Endothelial cell of umbilical vein (primary cell): Measurements from ENCODE around the gene TEX19. TPM values are rescaled to one million over a fixed set of nuclear protein-coding genes. Genes with fewer than 3 reads are reported as not detected.

Experiments
- BruUV-seq: library from RNA; stranded (reverse); fragments of 400-500 nt; replicated peaks from 2 replicates; lab custom pipeline; 2021; lab: Mats Ljungman, UMichigan
- CTCF ChIA-PET: fragments of 300-600, 350-600 bp; sonication (Branson Sonifier 250); formaldehyde crosslinking; loops from one replicate; lab custom pipeline; 2021; ENCODE audit warnings: antibody characterized with exemption, inconsistent platforms; lab: Charles Lee
- POLR2A ChIA-PET: fragments of 300-600, 350-600 bp; sonication (Branson Sonifier 250); formaldehyde crosslinking; loops from one replicate; lab custom pipeline; 2021; ENCODE audit warnings: antibody characterized with exemption, inconsistent platforms; lab: Charles Lee
- DNase-seq: peaks from one replicate; pipeline ENCODE4 v3.0.0-alpha.2; 2011; ENCODE audit warnings: low read depth, low spot score
- FAIRE-seq: peaks from 2 replicates; lab custom pipeline; 2011; peaks lifted over from hg19 to GRCh38; lab: Jason Lieb, UNC
- H2AFZ ChIP-seq: 2 replicates; pipeline ENCODE4 v1.6.0; 2012; ENCODE audit warnings: low read depth, low read length, control low read depth, inconsistent platforms
- H3K27ac ChIP-seq: 2 replicates; pipeline ENCODE4 v1.5.1; 2011; ENCODE audit warnings: low read depth, mild to moderate bottlenecking, control low read depth, low read length, moderate library complexity; ENCODE audit not compliant: insufficient read depth
- H3K27me3 ChIP-seq, 2 experiments: 2 replicates each; pipeline versions ENCODE4 v1.6.0 to v1.6.1; 2011; ENCODE audit warnings: low read length in 2 of 2, mixed read lengths in 1 of 2; ENCODE audit not compliant: control insufficient read depth in 2 of 2, insufficient read depth in 2 of 2
- H3K36me3 ChIP-seq, 2 experiments: 2 replicates in 1 of 2; 3 replicates in 1 of 2; pipeline ENCODE4 v1.5.1; 2011; ENCODE audit warnings: low read length in 2 of 2, mild to moderate bottlenecking in 1 of 2, moderate library complexity in 1 of 2; ENCODE audit not compliant: control insufficient read depth in 2 of 2, insufficient read depth in 2 of 2; ENCODE audit errors: extremely low read depth in 1 of 2
- H3K4me1 ChIP-seq: 3 replicates; pipeline ENCODE4 v1.5.1; 2011; ENCODE audit warnings: mild to moderate bottlenecking, low read length; ENCODE audit not compliant: control insufficient read depth, insufficient read depth; ENCODE audit errors: extremely low read depth
- H3K4me2 ChIP-seq: 2 replicates; pipeline ENCODE4 v1.6.1; 2011; ENCODE audit warnings: low read length, control low read depth, mixed read lengths; ENCODE audit not compliant: insufficient read depth
- H3K4me3 ChIP-seq, 3 experiments: fragments of 200-600 bp in 1 of 3; sonication (generic), shearing (Covaris generic) in 1 of 3; replicated peaks in 1 of 3; 2 replicates each; pipeline ENCODE4 v1.5.1; 2011 to 2016; ENCODE audit warnings: control low read depth in 3 of 3, low read length in 3 of 3, mild to moderate bottlenecking in 2 of 3, inconsistent platforms in 1 of 3, low read depth in 1 of 3, moderate library complexity in 1 of 3; ENCODE audit not compliant: insufficient read depth in 1 of 3
- H3K79me2 ChIP-seq: 2 replicates; pipeline ENCODE4 v1.6.0; 2012; ENCODE audit warnings: low read length, inconsistent platforms; ENCODE audit not compliant: control insufficient read depth, insufficient read depth
- H3K9ac ChIP-seq: replicated peaks from 2 replicates; pipeline ENCODE3; 2011; ENCODE audit warnings: low read length, control low read depth; ENCODE audit not compliant: insufficient read depth; ENCODE audit errors: extremely low read depth
- H3K9me1 ChIP-seq: replicated peaks from 3 replicates; pipeline ENCODE4 v1.6.0; 2011; ENCODE audit warnings: mild to moderate bottlenecking, low read length; ENCODE audit not compliant: control insufficient read depth, insufficient read depth; ENCODE audit errors: extremely low read depth
- H3K9me3 ChIP-seq: replicated peaks from 2 replicates; pipeline ENCODE4 v1.5.1; 2012; ENCODE audit warnings: low read length, inconsistent platforms; ENCODE audit not compliant: control insufficient read depth, insufficient read depth
- H4K20me1 ChIP-seq: replicated peaks from 2 replicates; pipeline ENCODE3; 2011; ENCODE audit warnings: mild to moderate bottlenecking, low read length; ENCODE audit not compliant: control insufficient read depth, insufficient read depth; ENCODE audit errors: extremely low read depth
- EZH2 ChIP-seq: IDR thresholded peaks from 2 replicates; pipeline ENCODE4 v1.6.1; 2012; ENCODE audit warnings: borderline replicate concordance, low read depth, mild to moderate bottlenecking, moderate library complexity, low read length, inconsistent platforms; ENCODE audit not compliant: severe bottlenecking
- FOS ChIP-seq: IDR thresholded peaks from 2 replicates; pipeline ENCODE4 v1.6.1; 2011; ENCODE audit warnings: mild to moderate bottlenecking, low read length, moderate library complexity, borderline replicate concordance; ENCODE audit not compliant: insufficient read depth
- GATA2 ChIP-seq: IDR thresholded peaks from 2 replicates; pipeline ENCODE4 v1.7.0; 2011; ENCODE audit warnings: low read depth, mild to moderate bottlenecking, moderate library complexity, mixed read lengths, low read length; ENCODE audit not compliant: insufficient read length, insufficient read depth
- JUN ChIP-seq: IDR thresholded peaks from 2 replicates; pipeline ENCODE4 v1.6.1; 2011; ENCODE audit warnings: borderline replicate concordance, low read depth; ENCODE audit not compliant: insufficient read length, insufficient read depth
- MYC ChIP-seq: IDR thresholded peaks from one replicate; pipeline ENCODE4 v1.6.1; 2011; ENCODE audit warnings: mild to moderate bottlenecking, low read depth, low read length
- POLR2A ChIP-seq: IDR thresholded peaks from 2 replicates; pipeline ENCODE4 v1.6.1; 2012; ENCODE audit warnings: low read depth, mild to moderate bottlenecking, control low read depth, low read length
- POLR2AphosphoS5 ChIP-seq: IDR thresholded peaks from 2 replicates; pipeline ENCODE4 v1.6.1; 2012; ENCODE audit warnings: low read depth, mild to moderate bottlenecking, control low read depth, low read length, moderate library complexity; ENCODE audit not compliant: insufficient read depth
- dilution Hi-C: fragments of 300-500 bp; cut with MboI; formaldehyde crosslinking; loops from one replicate; pipeline ENCODE4 v1.15.0; 2019; ENCODE audit warnings: low sequenced_read_pairs; ENCODE audit not compliant: extremely low pct_ligation_motif_present
- intact Hi-C: fragments of 100-400 bp; cut with micrococcal nuclease; formaldehyde crosslinking; loops from one replicate; pipeline ENCODE4 v1.10.0; 2022
- polyA plus RNA-seq, 4 experiments: library from polyadenylated mRNA; depleted of rRNA in 3 of 4; stranded (reverse) in 3 of 4; unstranded in 1 of 4; fragments of >200 nt; gene quantifications; 2 replicates each; pipeline versions ENCODE4 v1.2.1 to v1.2.3, GENCODE V29; 2011 to 2012; ENCODE audit warnings: missing spikeins in 1 of 4
- total RNA-seq: library from RNA; stranded (reverse); gene quantifications from 2 replicates; pipeline ENCODE4 v1.2.3, GENCODE V29; 2021
- TF ChIP-seq, protein P1 (sequence below), 2 donors: IDR thresholded peaks; 1 replicate in 1 of 2; 2 replicates in 1 of 2; pipeline ENCODE4 v1.5.1; 2011; ENCODE audit warnings: low read length in 2 of 2, mild to moderate bottlenecking in 2 of 2, moderate library complexity in 2 of 2, control low read depth in 1 of 2, inconsistent platforms in 1 of 2, low read depth in 1 of 2; ENCODE audit not compliant: insufficient read depth in 1 of 2; ENCODE audit errors: extremely low read depth in 1 of 2
- TF ChIP-seq, protein P2 (sequence below): IDR thresholded peaks from 2 replicates; pipeline ENCODE4 v1.6.1; 2011; ENCODE audit not compliant: insufficient read depth, insufficient read length

The TEX19 gene
- total and polyA plus RNA-seq, 2 donors (not counting 3 experiments of a cell fraction or from before 2014, with no cell fraction given): 0.06 TPM; not detected in 1

DNA sequence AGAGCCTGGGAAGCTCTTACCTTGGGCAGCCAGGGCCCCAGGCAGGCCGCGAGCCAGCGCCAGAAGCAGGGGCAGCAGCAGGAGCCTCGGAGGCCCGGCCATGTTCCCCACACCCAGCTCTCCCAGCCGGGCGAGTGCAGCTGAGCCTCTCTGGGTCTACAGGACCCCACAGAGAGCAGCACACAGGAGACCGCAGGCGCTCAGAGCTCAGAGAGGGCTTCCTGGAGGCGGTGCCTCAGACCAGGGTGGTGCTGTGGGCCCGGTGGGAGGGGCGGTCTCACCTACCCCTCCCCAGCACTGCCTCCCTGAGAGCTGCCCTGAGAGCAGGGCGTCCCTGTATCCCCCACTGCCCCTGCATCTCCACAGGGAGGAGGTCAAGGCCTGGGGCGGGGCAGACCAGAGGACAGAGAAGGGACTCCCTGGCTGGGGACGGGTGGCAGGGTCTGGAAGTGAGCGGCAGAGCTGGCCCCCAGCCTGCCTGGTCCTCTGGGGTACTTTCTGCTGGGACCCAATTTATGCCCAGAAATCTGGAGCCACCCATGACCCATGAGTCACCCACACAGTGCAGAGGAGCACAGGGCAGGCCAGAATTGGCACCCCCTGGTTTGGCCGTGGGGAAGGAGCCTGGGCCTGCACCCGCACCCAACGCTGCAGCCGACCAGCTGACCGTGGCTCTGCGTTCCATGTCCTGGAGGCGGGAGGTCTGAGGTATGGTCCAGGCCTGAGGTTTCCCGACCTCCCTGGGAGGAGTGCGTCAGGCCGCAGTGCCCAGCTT lies 41.5 kb upstream of the TEX19 start, which contains the start of gene CD7:
Gene CD7 (minus strand): TSS at position 215 of the 775 bp plus-strand sequence. CDS start 113 bp downstream, at position 102.
- Histone ChIP-seq H3K79me2 (no peaks in the 10 kb centered on the region), H3K36me3 (no peaks in the 10 kb centered on the region), H3K9me1 (no peaks in the 10 kb centered on the region), H3K4me3 (no peak within 1 kb of the TSS), H3K9me3 (no peaks in the 10 kb centered on the region), H3K27me3 (peaks cover 0 to 3% of the 10 kb centered on the region in 2 experiments), H3K27ac (no peak within 1 kb of the TSS), H3K9ac (no peak within 1 kb of the TSS), H3K4me2 (no peak within 1 kb of the TSS), H4K20me1 (no peaks in the 10 kb centered on the region), H3K4me1 (no peaks in the 10 kb centered on the region), H2AFZ (no peak within 1 kb of the TSS)
- no TSS peak for BruUV-seq
- TF ChIP-seq JUN (no peak), MYC (no peak), GATA2 (no peak), EZH2 (no peak), POLR2AphosphoS5 (no peak), POLR2A (no peak), FOS (no peak)
- TF ChIP-seq, protein P1, sequence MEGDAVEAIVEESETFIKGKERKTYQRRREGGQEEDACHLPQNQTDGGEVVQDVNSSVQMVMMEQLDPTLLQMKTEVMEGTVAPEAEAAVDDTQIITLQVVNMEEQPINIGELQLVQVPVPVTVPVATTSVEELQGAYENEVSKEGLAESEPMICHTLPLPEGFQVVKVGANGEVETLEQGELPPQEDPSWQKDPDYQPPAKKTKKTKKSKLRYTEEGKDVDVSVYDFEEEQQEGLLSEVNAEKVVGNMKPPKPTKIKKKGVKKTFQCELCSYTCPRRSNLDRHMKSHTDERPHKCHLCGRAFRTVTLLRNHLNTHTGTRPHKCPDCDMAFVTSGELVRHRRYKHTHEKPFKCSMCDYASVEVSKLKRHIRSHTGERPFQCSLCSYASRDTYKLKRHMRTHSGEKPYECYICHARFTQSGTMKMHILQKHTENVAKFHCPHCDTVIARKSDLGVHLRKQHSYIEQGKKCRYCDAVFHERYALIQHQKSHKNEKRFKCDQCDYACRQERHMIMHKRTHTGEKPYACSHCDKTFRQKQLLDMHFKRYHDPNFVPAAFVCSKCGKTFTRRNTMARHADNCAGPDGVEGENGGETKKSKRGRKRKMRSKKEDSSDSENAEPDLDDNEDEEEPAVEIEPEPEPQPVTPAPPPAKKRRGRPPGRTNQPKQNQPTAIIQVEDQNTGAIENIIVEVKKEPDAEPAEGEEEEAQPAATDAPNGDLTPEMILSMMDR (IDR thresholded peaks at IDR 0.05; ENCODE audit: extremely low read depth in 1 of 2, insufficient read depth in 1 of 2, low read depth in 1 of 2, low read length in 2 of 2): no peak
- TF ChIP-seq, protein P2, sequence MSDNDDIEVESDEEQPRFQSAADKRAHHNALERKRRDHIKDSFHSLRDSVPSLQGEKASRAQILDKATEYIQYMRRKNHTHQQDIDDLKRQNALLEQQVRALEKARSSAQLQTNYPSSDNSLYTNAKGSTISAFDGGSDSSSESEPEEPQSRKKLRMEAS: no peak
- no peak for DNase-seq
- ChIA-PET CTCF (interaction anchor here (0.9 to 1.5 kb wide), 2 partner anchors 12 to 20 kb away, joined by 3 to 6 read pairs; no protein-coding TSS in a partner anchor), POLR2A (no interaction called here)
- no peak for FAIRE-seq
- dilution Hi-C loops (no loop called here), intact Hi-C loops (no loop called here)
